Panc1 (cell line): ENCODE measurements around the gene IFNK. TPM values are rescaled to one million over a fixed set of nuclear protein-coding genes. Genes with fewer than 3 reads are reported as not detected.

ENCODE experiments used
- ATAC-seq: fragments of 200-7000 bp; cut with Tn5 transposase; 2 replicates; pipeline ENCODE4 v1.9.1; 2020; ENCODE audit warnings: mild to moderate bottlenecking, moderate library complexity
- BruUV-seq: library from RNA; stranded (reverse); fragments of 400-500 nt; replicated peaks from 2 replicates; lab custom pipeline; 2021; lab: Mats Ljungman, UMichigan
- CTCF ChIA-PET: fragments of 300-600 bp; sonication (Branson Sonifier 250); formaldehyde crosslinking; loops from one replicate; lab custom pipeline; 2022; ENCODE audit warnings: antibody characterized with exemption; lab: Charles Lee
- POLR2A ChIA-PET: fragments of 300-600 bp; sonication (Branson Sonifier 250); formaldehyde crosslinking; loops from one replicate; lab custom pipeline; 2022; ENCODE audit warnings: antibody characterized with exemption; lab: Charles Lee
- DNase-seq: peaks from one replicate; pipeline ENCODE4 v3.0.0-alpha.2; 2010; ENCODE audit warnings: low read depth, low spot score
- H3K27ac ChIP-seq: 2 replicates; pipeline ENCODE4 v1.5.1; 2011; ENCODE audit warnings: mild to moderate bottlenecking, low read length, inconsistent platforms
- H3K27me3 ChIP-seq: fragments of 200-500 bp; sonication (Bioruptor generic); 2 replicates; pipeline ENCODE4 v1.6.0; 2014; ENCODE audit warnings: low read length, inconsistent platforms; ENCODE audit not compliant: control insufficient read depth, insufficient read depth
- H3K36me3 ChIP-seq: fragments of 200-500 bp; sonication (Bioruptor generic); 2 replicates; pipeline ENCODE4 v1.5.1; 2014; ENCODE audit warnings: inconsistent platforms, mild to moderate bottlenecking, low read length, moderate library complexity; ENCODE audit not compliant: control insufficient read depth, insufficient read depth
- H3K4me1 ChIP-seq: 2 replicates; pipeline ENCODE4 v1.5.1; 2011; ENCODE audit warnings: inconsistent platforms, mild to moderate bottlenecking, low read length, moderate library complexity; ENCODE audit not compliant: control insufficient read depth, insufficient read depth
- H3K4me3 ChIP-seq, 2 experiments: 2 replicates each; pipeline ENCODE4 v1.5.1; 2011 to 2012; ENCODE audit warnings: low read depth in 2 of 2, low read length in 2 of 2, mild to moderate bottlenecking in 2 of 2, inconsistent platforms in 1 of 2, moderate library complexity in 1 of 2
- H3K9me3 ChIP-seq: fragments of 200-500 bp; sonication (Bioruptor generic); 2 replicates; pipeline ENCODE4 v1.5.1; 2014; ENCODE audit warnings: low read depth, mild to moderate bottlenecking, inconsistent platforms, low read length, moderate library complexity; ENCODE audit not compliant: control insufficient read depth, insufficient read depth
- POLR2AphosphoS5 ChIP-seq: IDR thresholded peaks from 2 replicates; pipeline ENCODE4 v1.6.1; 2012; ENCODE audit warnings: mild to moderate bottlenecking, low read depth, low read length, moderate library complexity
- SIN3A ChIP-seq: IDR thresholded peaks from 2 replicates; pipeline ENCODE4 v1.6.1; 2012; ENCODE audit warnings: low read depth, mild to moderate bottlenecking, low read length, moderate library complexity, borderline replicate concordance; ENCODE audit not compliant: insufficient read depth
- TCF7L2 ChIP-seq: IDR thresholded peaks from 2 replicates; pipeline ENCODE4 v1.6.1; 2011; ENCODE audit warnings: mild to moderate bottlenecking, low read depth, low read length, inconsistent platforms
- in situ Hi-C: cut with HindIII; loops from 2 replicates; pipeline ENCODE4 v1.10.0; 2016; ENCODE audit warnings: low sequenced_read_pairs, low pct_unique_long_range_greater_than_20kb
- intact Hi-C: fragments of 100-400 bp; cut with micrococcal nuclease; formaldehyde crosslinking; loops from one replicate; pipeline ENCODE4 v1.10.0; 2022; ENCODE audit not compliant: unreplicated experiment
- total RNA-seq: library from RNA; stranded (reverse); gene quantifications from one replicate; pipeline ENCODE4 v1.2.1, GENCODE V29; 2021; ENCODE audit not compliant: unreplicated experiment
- TF ChIP-seq, protein P1 (sequence below): fragments of 450-650 bp; IDR thresholded peaks from 2 replicates; pipeline ENCODE4 v1.5.1; 2017; ENCODE audit warnings: mild to moderate bottlenecking
- TF ChIP-seq, protein P2 (sequence below), 2 experiments: IDR thresholded peaks; 2 replicates each; pipeline ENCODE4 v1.6.1; 2011 to 2012; ENCODE audit warnings: low read depth in 2 of 2, control low read depth in 1 of 2, low read length in 1 of 2, mild to moderate bottlenecking in 1 of 2, moderate library complexity in 1 of 2; ENCODE audit not compliant: insufficient read depth in 1 of 2

IFNK gene
- total RNA-seq, 1 experiment from 2014 or later = not detected

- no peak for ATAC-seq
- Histone ChIP-seq H3K27ac (no peak overlapping the region), H3K36me3 (no peaks in the 10 kb centered on the region), H3K4me1 (no peaks in the 10 kb centered on the region), H3K4me3 (no peak overlapping the region), H3K27me3 (no peaks in the 10 kb centered on the region), H3K9me3 (no peaks in the 10 kb centered on the region)
- no TSS peak for BruUV-seq
- no peak for DNase-seq
- CTCF ChIA-PET = interaction anchor here (0.7 kb wide), 1 partner anchor 90 kb away, joined by 4 read pairs; no protein-coding TSS in a partner anchor
- in situ Hi-C loops = no loop called here
- intact Hi-C loops = no loop called here
- TF ChIP-seq, protein P1, sequence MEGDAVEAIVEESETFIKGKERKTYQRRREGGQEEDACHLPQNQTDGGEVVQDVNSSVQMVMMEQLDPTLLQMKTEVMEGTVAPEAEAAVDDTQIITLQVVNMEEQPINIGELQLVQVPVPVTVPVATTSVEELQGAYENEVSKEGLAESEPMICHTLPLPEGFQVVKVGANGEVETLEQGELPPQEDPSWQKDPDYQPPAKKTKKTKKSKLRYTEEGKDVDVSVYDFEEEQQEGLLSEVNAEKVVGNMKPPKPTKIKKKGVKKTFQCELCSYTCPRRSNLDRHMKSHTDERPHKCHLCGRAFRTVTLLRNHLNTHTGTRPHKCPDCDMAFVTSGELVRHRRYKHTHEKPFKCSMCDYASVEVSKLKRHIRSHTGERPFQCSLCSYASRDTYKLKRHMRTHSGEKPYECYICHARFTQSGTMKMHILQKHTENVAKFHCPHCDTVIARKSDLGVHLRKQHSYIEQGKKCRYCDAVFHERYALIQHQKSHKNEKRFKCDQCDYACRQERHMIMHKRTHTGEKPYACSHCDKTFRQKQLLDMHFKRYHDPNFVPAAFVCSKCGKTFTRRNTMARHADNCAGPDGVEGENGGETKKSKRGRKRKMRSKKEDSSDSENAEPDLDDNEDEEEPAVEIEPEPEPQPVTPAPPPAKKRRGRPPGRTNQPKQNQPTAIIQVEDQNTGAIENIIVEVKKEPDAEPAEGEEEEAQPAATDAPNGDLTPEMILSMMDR = no peak
- TF ChIP-seq TCF7L2 (no peak), POLR2AphosphoS5 (no peak), SIN3A (no peak)
- TF ChIP-seq, protein P2, sequence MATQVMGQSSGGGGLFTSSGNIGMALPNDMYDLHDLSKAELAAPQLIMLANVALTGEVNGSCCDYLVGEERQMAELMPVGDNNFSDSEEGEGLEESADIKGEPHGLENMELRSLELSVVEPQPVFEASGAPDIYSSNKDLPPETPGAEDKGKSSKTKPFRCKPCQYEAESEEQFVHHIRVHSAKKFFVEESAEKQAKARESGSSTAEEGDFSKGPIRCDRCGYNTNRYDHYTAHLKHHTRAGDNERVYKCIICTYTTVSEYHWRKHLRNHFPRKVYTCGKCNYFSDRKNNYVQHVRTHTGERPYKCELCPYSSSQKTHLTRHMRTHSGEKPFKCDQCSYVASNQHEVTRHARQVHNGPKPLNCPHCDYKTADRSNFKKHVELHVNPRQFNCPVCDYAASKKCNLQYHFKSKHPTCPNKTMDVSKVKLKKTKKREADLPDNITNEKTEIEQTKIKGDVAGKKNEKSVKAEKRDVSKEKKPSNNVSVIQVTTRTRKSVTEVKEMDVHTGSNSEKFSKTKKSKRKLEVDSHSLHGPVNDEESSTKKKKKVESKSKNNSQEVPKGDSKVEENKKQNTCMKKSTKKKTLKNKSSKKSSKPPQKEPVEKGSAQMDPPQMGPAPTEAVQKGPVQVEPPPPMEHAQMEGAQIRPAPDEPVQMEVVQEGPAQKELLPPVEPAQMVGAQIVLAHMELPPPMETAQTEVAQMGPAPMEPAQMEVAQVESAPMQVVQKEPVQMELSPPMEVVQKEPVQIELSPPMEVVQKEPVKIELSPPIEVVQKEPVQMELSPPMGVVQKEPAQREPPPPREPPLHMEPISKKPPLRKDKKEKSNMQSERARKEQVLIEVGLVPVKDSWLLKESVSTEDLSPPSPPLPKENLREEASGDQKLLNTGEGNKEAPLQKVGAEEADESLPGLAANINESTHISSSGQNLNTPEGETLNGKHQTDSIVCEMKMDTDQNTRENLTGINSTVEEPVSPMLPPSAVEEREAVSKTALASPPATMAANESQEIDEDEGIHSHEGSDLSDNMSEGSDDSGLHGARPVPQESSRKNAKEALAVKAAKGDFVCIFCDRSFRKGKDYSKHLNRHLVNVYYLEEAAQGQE (IDR thresholded peaks at IDR 0.05; ENCODE audit: insufficient read depth in 1 of 2, low read depth in 2 of 2, low read length in 1 of 2) = no peak
- POLR2A ChIA-PET = no interaction called here
Measured at GRCh38 chr9:27478322-27478721, 45.8 kb upstream of the IFNK start.

GRCh38 chr9:27482709-27483108 lies 41.4 kb upstream of the IFNK start:
- no peaks in the 10 kb centered on the region for H3K36me3 ChIP-seq
- no peak overlapping the region for H3K4me3 ChIP-seq
- DNase-seq (no peak), ATAC-seq (no peak)
- H3K9me3 ChIP-seq = no peaks in the 10 kb centered on the region
- in situ Hi-C loops = no loop called here
- H3K27me3 ChIP-seq = no peaks in the 10 kb centered on the region
- no peak overlapping the region for H3K27ac ChIP-seq
- ChIA-PET CTCF (no interaction called here), POLR2A (no interaction called here)
- no TSS peak for BruUV-seq
- intact Hi-C loops = no loop called here
- H3K4me1 ChIP-seq = no peaks in the 10 kb centered on the region
- TF ChIP-seq SIN3A (no peak), POLR2AphosphoS5 (no peak), TCF7L2 (no peak)
- TF ChIP-seq, protein P1 = no peak
- TF ChIP-seq, protein P2 (IDR thresholded peaks at IDR 0.05; ENCODE audit: insufficient read depth in 1 of 2, low read depth in 2 of 2, low read length in 1 of 2) = no peak
